ENCODE measurements around the gene FNDC3B.
"Not testable (repeated sequence)": the region's sequence is repeated elsewhere in the genome, so short reads cannot be mapped to it uniquely, and the experiment has no call there.

FNDC3B gene

GRCh38 chr3:172031996-172032395 is 7.4 kb upstream of the FNDC3B start:
- no peak for DNase-seq (ENCODE audit: low read depth)

GRCh38 chr3:172033396-172033795 is 6.0 kb upstream of the FNDC3B start:
- DNase-seq (ENCODE audit: low read depth) = no peak

- DNase-seq (ENCODE audit: low read depth) = no peak
Observed at GRCh38 chr3:172034786-172035685, 4.3 kb upstream of the FNDC3B start.

GRCh38 chr3:172036541-172037215 is 2.7 kb upstream of the FNDC3B start:
- no peak for DNase-seq (ENCODE audit: low read depth)

- DNase-seq (ENCODE audit: low read depth) = no peak
Observed at GRCh38 chr3:172038798-172039435, 461 bp upstream of the FNDC3B start.

GRCh38 chr3:172040078-172040980 is 951 bp downstream of the FNDC3B start:
- peak; percentile 14 for DNase-seq (ENCODE audit: low read depth)

- no peak for DNase-seq (ENCODE audit: low read depth)
Observed at GRCh38 chr3:172040981-172041963, 1.9 kb downstream of the FNDC3B start.

- no peak for DNase-seq (ENCODE audit: low read depth)
Observed at GRCh38 chr3:172042136-172042662, 2.8 kb downstream of the FNDC3B start.

GRCh38 chr3:172042663-172043179 is 3.3 kb downstream of the FNDC3B start:
- not testable (repeated sequence) for DNase-seq (ENCODE audit: low read depth)

GRCh38 chr3:172043233-172043632 is 3.9 kb downstream of the FNDC3B start:
- DNase-seq (ENCODE audit: low read depth) = no peak

- no peak for DNase-seq (ENCODE audit: low read depth)
Observed at GRCh38 chr3:172043766-172044165, 4.4 kb downstream of the FNDC3B start.

GRCh38 chr3:172044833-172045585 is 5.6 kb downstream of the FNDC3B start:
- DNase-seq (ENCODE audit: low read depth) = no peak

GRCh38 chr3:172046268-172046915 is 7.0 kb downstream of the FNDC3B start:
- no peak for DNase-seq (ENCODE audit: low read depth)

- no peak for DNase-seq (ENCODE audit: low read depth)
Observed at GRCh38 chr3:172047567-172048115, 8.3 kb downstream of the FNDC3B start.

GRCh38 chr3:172048599-172048998 is 9.2 kb downstream of the FNDC3B start:
- no peak for DNase-seq (ENCODE audit: low read depth)

GRCh38 chr3:172051310-172051956 is 12.1 kb downstream of the FNDC3B start:
- no peak for DNase-seq (ENCODE audit: low read depth)

- no peak for DNase-seq (ENCODE audit: low read depth)
Observed at GRCh38 chr3:172051957-172052354, 12.6 kb downstream of the FNDC3B start.

GRCh38 chr3:172052405-172052804 is 13.0 kb downstream of the FNDC3B start:
- DNase-seq (ENCODE audit: low read depth) = no peak

All from stimulated activated CD8-positive, alpha-beta memory T cell treated with anti-CD3 and anti-CD28 coated beads, Interleukin-15, amount 100 ng/mL, for 24 hours (primary cell).